ENCODE measurements around the gene DEPP1.

The DEPP1 gene

GRCh38 chr10:44967616-44968015 lies 11.0 kb downstream of the DEPP1 start:
- TF ChIP-seq, protein P1, sequence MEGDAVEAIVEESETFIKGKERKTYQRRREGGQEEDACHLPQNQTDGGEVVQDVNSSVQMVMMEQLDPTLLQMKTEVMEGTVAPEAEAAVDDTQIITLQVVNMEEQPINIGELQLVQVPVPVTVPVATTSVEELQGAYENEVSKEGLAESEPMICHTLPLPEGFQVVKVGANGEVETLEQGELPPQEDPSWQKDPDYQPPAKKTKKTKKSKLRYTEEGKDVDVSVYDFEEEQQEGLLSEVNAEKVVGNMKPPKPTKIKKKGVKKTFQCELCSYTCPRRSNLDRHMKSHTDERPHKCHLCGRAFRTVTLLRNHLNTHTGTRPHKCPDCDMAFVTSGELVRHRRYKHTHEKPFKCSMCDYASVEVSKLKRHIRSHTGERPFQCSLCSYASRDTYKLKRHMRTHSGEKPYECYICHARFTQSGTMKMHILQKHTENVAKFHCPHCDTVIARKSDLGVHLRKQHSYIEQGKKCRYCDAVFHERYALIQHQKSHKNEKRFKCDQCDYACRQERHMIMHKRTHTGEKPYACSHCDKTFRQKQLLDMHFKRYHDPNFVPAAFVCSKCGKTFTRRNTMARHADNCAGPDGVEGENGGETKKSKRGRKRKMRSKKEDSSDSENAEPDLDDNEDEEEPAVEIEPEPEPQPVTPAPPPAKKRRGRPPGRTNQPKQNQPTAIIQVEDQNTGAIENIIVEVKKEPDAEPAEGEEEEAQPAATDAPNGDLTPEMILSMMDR (IDR thresholded peaks at IDR 0.05; ENCODE audit: low read depth, low read length): no peak
- H3K4me3 ChIP-seq (ENCODE audit: low read depth, low read length): no peak overlapping the region

DNA sequence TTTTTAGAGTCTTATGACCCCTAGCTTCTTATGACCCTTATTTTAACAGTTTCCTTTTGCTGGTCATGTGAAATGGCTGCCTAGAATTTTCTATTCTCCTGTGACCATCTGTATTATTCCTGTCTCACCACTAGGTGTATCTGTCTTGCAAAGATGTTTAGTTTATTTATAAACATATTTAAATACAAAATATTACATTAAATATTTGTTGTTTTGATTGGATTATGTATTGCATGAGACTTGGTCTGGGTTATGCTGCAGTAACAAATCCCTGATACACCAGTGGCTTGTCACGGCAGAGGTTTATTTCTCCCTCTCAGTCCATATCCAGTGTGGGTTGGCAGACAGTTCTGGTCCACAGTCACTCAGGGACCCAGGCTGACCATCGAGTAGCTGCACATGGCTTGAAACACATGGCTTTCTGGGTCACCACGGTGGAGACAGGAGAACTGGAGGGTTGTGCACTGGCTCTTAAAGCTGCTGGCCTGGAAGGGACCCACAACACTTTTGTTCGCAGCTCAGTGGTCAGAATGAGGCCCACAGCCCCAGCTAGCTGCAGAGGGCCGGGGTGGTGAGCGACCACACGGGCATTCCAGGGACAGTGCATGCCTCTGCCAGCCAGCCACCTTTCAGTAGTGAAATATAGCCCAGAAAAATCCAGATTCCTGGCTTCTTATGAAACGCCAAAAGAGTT lies 11.6 kb downstream of the DEPP1 start:
- no peak overlapping the region for H3K4me3 ChIP-seq (ENCODE audit: low read depth, low read length)
- TF ChIP-seq, protein P1 (IDR thresholded peaks at IDR 0.05; ENCODE audit: low read depth, low read length): no peak

DNA sequence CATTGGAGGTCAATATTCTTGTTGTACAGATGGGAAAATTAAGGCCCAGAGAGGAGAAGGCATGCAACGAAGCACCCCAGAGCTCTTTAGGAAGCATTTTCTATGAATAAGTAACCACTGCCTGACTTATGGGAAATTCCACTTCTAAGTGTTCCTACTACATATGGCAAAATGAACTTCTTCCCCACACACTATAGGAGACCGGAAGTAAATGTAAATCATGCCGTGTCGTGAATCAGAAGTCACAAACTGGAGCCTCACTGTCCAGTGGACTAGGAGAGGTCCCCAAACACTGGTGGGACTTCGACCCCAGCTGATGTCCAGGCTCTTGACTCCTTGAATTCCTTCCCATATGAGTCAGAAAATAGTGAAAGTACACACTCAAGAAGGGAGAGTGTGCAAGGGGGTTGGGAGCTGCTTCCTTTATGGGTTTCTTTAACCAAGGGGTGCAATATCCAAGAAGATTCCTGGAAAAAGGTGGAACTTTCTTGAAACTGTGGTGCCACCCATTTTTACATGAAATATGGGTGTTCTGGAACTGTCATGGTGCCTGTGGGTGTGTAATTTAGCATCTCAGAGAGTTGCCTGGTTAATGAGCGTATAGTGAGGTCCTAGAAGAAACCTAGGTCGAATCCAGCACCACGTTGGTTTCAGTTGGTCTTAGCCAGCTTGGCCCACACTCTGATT lies 12.3 kb downstream of the DEPP1 start:
- H3K4me3 ChIP-seq (ENCODE audit: low read depth, low read length): no peak overlapping the region
- TF ChIP-seq, protein P1 (IDR thresholded peaks at IDR 0.05; ENCODE audit: low read depth, low read length): no peak

GRCh38 chr10:44965651-44966097 lies 12.9 kb downstream of the DEPP1 start:
- no peak overlapping the region for H3K4me3 ChIP-seq (ENCODE audit: low read depth, low read length)
- TF ChIP-seq, protein P1 (IDR thresholded peaks at IDR 0.05; ENCODE audit: low read depth, low read length): no peak

DNA sequence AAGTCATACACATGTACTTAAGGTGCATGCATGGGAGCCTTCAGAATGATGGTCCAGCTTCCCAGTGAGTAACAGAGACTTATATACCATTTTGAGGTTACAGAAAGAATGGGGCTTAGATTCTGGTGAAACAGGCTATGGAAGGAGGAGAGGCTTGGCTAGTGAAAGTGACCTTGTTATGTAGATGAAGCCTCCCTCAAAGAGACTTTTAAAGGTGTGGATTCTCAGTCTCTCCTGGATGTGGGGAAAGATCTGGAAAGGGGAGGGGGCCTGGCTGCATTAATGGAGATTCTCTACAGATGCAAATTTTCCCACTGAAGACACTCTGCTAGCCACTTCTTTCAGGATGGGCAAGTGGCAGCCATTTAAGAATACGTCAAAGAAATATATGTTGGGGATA lies 13.5 kb downstream of the DEPP1 start:
- TF ChIP-seq, protein P1 (IDR thresholded peaks at IDR 0.05; ENCODE audit: low read depth, low read length): no peak

DNA sequence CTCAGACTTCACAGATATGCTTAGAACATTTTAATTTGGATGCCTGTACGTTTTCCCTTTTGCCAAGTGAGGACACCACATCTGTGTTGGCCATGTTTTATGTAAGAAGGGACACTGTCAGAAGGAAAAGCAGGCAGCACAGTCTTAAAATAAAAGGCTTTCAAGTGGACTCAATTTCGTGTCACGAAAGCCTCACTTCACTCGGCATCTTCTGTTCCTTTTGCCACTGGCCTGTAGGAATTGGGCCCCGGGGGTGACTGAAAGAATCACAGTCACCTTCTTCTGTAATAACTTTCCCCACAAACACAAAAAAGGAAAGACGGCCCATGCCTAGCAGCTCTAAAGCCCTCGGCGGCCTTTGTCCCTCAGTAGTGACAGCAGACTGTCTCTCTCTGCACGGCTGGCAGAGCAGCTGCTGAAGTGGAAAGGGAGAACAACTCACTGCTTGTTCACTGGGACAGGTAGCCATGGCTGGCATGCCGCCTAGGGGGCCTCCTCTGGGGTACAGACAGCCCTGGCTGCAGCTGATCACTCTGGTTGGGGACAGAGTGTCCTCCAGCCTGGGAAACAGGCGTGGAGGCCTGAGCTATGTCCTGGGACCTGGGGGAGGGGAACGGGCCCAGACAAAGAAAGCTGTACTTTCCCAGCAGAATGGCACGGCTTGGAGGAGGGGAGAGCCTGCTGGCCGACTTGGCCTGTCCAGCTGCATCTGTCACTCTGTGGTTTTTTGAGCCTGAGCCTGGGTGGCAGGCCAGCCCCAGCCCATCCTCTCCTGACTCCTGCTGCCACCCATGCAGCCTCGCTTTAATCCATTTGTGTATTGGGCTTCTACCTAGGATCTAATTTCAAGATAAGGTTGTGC lies 14.6 kb downstream of the DEPP1 start:
- TF ChIP-seq, protein P1 (IDR thresholded peaks at IDR 0.05; ENCODE audit: low read depth, low read length): no peak
- H3K4me3 ChIP-seq (ENCODE audit: low read depth, low read length): no peak overlapping the region

More for the DNA sequence above, 13.5 kb downstream of the DEPP1 start:
- H3K4me3 ChIP-seq (ENCODE audit: low read depth, low read length): no peak overlapping the region
